Activated CD8-positive, alpha-beta memory T cell treated with anti-CD3 and anti-CD28 coated beads for 4 hours (primary cell): ENCODE measurements around the gene ATP2B1.

Experiments
- DNase-seq, 2 donors: peaks; one replicate each; pipeline ENCODE4 v3.0.0-alpha.2; 2020; ENCODE audit warnings: low read depth in 2 of 2

The ATP2B1 gene

DNA sequence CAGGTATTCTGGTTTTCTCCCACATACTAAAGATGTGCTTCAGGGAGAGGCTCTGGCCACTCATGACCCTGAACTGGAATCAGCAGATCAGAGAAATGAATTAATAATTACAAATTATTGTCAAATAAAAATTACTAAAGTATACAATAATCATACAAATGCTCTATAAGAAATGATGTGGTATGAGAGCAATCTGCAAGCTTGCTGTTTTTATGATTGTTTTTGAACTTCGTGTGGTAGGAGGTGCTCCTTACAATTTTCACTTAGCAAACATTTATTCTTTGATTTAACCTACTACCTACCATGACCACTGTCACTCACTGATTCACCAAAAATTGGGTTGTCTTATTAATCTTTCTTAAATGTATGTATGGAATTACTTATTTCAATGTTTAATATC, 16.2 kb downstream of the ATP2B1 start:
- DNase-seq = no peak

- DNase-seq = no peak
These were observed 17.0 kb downstream of the ATP2B1 start for GRCh38 chr12:89691659-89692058.

- no peak for DNase-seq
These were observed 17.7 kb downstream of the ATP2B1 start for GRCh38 chr12:89690925-89691324.

DNA sequence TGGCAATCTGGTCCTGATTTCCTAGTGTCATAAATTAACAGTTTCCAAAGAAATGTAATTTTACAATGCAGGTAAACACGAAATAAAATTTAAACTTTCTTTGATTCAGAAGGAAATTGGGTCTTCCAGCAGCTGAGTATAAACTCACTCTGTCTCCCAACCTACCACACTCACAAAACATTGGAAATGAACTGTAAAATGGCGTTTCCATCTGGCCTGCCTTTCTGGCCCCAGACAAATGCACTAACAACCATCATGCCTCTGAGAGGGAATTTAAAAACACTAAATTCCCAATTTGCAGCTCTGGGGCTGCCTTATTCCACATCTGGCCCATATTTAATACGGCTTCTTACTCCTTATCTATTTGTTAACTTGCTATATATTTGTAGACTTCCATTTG, 19.3 kb downstream of the ATP2B1 start:
- no peak for DNase-seq

GRCh38 chr12:89686311-89686710, 22.3 kb downstream of the ATP2B1 start:
- DNase-seq = no peak

DNA sequence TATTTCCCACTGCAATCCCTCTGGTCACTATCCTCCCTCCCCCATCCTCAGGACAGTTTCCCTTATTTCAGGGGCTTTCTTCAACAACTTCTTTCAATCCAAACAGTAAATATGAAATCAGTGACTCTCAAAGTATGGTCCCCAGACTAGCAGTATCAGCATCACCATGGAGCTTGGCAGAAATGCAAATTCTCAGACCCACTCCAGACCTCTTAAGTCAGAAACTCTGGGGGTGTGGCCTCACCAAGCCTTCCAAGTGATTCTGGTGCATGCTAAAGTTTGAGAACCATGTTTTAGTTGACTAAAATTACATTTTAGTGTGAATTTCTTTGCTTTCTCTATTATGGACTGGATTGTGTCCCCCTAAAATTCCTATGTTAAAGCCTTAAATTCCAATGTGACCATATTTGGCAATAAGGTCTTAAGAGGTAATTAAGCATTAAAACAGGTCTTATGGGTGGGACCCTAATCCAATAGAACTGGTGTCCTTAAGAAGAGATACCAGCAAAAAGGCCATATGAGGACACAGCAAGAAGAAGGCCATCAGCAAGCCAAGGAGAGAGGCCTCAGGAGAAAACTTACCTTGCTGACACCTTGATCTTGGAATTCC, 23.2 kb downstream of the ATP2B1 start:
- DNase-seq = no peak

DNA sequence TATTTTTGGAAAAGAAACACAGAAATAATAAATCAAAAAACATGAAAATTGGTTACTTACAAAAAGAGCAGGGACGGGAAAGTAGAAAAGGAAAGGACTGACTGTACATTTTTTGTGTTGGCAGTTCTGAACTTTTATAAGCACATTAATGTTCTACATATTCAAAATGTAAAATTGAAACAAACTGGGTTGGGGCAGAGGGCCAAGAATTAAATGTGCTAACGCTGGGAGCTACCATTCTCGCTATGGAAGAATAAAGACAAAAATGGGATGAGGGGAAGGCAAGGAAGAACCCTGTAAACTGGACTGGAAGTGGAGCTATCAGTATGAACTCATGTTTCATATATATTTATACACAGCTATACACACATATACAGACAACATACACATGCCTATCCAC, 24.5 kb downstream of the ATP2B1 start:
- no peak for DNase-seq

DNA sequence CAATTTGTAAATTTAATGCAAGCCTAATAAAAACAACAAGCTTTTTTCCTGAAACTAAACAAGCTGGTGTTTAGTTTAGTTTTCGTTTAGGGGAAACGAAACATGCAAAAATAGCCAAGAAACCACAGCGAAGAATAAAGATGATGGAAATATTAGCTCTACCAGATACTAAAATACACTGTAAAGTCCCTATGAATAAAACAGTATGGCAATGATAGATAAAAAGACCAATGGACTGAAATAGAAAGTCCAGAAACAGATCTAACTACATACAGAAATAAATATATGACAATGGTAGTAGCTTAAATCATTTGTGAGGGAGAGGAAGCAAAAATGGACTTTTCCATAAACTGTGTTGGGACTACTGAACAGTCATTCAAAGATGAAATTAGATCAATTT, 26.4 kb downstream of the ATP2B1 start:
- DNase-seq = no peak

DNA sequence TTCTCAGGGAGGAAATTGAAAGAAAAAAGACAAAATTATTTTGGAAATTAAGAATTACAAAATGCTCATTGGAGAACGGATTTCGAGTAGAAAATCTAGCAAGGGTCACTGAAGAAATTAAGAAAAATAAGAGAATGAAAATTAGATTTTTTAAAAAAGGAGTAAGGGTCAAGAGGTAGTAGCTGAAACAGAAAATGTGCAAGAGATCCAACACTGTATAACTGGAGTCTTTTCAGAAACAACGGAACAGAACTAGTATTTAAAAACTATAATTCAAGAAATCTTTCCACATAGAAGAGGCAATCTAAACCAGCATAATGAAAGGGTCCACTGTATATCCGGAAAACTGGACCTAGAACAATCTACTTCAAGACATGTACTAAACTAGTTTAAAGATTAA, 28.2 kb downstream of the ATP2B1 start:
- DNase-seq = no peak

GRCh38 chr12:89679631-89680030, 29.0 kb downstream of the ATP2B1 start:
- no peak for DNase-seq

- no peak for DNase-seq
These were observed 30.4 kb downstream of the ATP2B1 start for GRCh38 chr12:89678225-89678624.

DNA sequence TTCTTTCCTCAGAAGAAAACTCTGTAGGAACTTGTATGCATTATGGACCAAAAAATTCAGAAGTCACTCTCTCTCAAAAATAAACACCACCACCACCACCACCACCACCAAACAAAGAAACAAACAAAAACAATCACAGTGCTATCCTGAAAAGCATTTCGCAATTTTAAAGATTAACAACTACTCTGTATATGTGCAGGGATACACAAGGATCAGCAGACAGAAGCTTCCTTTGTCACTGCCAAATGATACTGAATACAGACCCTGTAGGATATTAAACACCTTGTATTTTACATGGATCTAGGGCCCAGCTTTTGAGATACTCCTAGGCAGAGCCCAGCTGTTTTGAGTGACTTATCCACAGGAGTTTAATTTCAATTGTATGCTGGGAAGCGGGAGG, 31.7 kb downstream of the ATP2B1 start:
- no peak for DNase-seq

DNA sequence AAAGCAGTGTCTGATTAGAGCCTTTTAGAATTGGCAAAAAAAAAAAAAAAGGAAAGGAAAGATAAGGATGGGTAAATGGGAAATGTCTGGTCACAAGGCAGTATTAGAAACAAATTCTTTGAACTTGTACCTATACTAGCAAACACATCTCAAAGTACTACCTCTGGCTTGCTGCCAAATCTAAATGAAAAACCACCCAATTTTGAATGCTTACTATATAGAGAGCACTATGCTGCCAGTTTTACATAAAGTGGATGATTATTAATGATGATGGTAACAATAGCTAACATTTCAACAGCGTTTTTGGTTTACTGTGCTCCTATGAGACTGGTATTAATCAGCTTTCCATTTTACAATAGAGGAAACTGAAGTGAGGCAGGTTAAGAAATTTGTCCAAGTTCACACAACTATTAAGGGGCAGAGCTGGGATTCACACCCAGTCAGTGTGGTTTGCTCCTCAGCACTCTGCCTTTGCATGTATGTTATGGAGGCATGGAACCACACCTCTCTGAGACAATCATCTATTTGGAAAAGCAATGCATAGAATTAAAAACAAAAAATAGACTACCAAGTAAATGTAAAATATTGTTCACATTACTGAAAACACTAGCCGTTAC, 34.2 kb downstream of the ATP2B1 start:
- DNase-seq = no peak

DNA sequence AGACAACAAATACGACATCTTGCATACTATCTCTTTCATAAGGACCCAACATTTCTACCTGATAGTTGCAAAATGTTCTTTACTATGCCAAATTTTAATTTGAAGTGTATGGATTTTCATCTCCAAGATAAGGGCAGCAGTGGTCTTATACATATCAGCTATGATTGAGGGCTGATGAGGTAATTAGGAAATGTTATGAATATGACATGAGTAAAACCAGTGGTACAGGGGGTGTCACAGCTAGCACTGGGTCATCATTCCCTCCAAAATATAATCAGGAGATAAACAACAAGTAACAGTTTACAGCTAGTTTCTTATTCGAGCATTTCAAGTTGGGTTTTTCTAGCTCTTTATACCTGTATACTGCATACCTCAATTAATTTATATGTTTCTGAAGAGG, 35.0 kb downstream of the ATP2B1 start:
- DNase-seq = no peak

- DNase-seq = no peak
These were observed 36.1 kb downstream of the ATP2B1 start for GRCh38 chr12:89672589-89672979.

DNA sequence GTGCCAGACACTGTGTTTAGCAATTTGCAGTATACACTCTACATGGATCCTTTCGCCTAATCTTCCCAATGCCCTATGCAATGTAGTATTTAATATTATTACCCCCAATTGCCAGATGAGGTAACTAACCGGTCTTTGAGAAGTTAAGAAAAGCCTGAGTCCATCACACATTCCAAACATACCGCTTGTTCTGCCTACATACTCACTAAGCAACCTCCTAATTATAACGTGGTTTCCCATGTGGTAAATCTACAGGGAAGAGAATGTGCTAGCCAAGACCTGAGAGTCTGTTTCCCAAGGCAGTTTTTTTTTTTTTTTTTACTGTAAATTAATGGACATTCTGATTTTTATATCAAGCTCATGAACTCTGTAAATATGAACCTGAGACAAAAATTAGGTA, 37.2 kb downstream of the ATP2B1 start:
- no peak for DNase-seq

GRCh38 chr12:89669197-89669596, 39.4 kb downstream of the ATP2B1 start:
- no peak for DNase-seq

DNA sequence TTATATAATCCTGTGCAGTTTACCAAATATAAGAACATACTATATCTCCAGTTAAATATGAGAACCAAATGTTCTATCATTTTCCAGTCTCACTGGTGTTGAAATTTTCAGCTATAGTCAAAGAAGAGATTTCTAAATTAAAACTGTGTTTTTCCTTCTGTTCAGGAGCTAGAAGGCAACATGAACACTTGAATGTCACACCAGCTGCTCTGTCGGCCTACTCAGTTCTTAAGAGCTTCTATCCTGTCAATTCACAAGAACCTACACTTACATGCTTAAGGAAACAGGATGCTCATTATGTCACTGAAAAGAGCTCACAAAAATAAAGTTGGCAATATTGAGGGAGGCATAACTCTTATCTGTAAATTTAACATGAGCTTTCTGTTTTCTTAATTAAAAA, 43.1 kb downstream of the ATP2B1 start:
- DNase-seq = no peak

GRCh38 chr12:89664441-89664840, 44.2 kb downstream of the ATP2B1 start:
- no peak for DNase-seq

GRCh38 chr12:89663577-89664357, 44.9 kb downstream of the ATP2B1 start:
- no peak for DNase-seq

DNA sequence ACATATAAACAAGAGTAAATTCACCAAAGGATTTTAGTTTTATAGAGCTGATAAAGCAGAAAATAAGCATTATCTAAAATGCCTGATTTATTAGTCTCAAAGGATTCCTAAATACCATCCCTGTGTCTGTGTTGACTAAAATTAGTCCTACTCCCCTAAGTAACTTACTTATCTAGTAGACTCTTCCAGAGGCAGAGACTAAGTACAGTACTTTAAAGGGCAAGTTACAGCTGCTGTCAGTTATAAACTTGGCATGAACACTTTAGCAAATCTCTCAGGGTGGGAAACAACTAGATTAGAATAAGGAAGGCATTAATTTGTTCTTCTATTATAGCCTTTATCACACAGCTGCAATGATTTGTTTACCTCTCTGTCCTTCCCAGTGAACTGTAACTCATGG, 46.0 kb downstream of the ATP2B1 start:
- DNase-seq = no peak

- no peak for DNase-seq
These were observed 46.8 kb downstream of the ATP2B1 start for GRCh38 chr12:89661706-89662330.

- DNase-seq = no peak
These were observed 50.9 kb downstream of the ATP2B1 start for GRCh38 chr12:89657739-89658138.
